HG03565 (cell line): ENCODE measurements around the gene TNFRSF17.
"Not testable (repeated sequence)": the region's sequence is repeated elsewhere in the genome, so short reads cannot be mapped to it uniquely, and the experiment has no call there.

Experiments
- ATAC-seq: cut with Tn5 transposase; IDR thresholded peaks from one replicate; pipeline ENCODE4 v1.9.1; 2021; ENCODE audit warnings: mild to moderate bottlenecking, moderate library complexity; ENCODE audit not compliant: unreplicated experiment

TNFRSF17 gene

DNA sequence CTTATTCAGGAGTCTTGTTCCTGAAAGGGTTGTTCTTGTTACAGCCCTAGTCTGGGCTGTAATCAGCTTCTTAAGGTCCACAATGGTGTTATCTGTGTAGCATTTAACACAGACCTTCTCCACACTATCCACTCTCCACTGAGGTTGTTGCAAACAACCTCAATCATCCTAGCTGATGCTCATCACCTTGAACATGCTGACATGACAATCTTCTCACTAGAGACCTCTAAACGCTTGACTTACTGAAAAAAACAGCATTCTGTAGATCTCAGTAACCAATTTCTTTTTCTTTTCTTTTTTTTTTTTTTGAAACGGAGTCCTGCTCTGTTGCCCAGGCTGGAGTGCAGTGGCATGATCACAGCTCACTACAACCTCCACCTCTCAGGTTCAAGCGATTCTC is 3.6 kb downstream of the TNFRSF17 start:
- ATAC-seq: no peak

DNA sequence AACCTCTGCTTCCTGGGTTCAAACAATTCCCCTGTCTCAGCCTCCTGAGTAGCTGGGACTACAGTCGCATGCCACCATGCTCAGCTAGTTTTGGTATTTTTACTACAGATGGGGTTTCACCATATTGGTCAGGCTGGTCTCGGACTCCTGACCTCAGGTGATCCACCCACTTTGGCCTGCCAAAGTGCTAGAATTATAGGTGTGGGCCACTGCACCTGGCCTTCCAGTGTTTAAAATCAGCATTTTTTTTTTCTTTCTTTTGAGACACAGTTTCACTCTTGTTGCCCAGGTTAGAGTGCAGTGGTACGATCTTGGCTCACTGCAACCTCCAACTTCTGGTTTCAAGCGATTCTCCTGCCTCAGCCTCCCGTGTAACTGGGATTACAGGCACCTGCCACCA is 5.3 kb downstream of the TNFRSF17 start:
- ATAC-seq: not testable (repeated sequence)

- no peak for ATAC-seq
Measured at GRCh38 chr16:11972128-11972527, 7.1 kb downstream of the TNFRSF17 start.

DNA sequence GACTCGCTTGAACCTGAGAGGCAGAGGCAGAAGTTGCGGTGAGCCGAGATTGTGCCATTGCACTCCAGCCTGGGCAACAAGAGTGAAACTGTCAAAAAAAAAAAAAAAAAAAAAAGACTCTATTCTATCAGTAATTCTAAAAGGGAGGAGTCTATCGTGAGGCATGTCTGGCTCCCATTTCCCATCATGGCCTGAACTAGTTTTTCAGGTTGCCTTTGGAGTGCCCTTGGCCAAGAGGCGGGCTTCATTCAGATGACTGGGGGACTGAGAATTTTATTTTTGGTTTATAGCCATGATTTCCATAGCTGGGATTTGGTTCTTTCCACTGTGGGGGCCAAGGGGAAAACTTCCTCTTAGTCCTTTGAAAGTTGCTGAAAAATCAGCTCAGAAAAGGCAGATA is 8.1 kb downstream of the TNFRSF17 start:
- no peak for ATAC-seq

DNA sequence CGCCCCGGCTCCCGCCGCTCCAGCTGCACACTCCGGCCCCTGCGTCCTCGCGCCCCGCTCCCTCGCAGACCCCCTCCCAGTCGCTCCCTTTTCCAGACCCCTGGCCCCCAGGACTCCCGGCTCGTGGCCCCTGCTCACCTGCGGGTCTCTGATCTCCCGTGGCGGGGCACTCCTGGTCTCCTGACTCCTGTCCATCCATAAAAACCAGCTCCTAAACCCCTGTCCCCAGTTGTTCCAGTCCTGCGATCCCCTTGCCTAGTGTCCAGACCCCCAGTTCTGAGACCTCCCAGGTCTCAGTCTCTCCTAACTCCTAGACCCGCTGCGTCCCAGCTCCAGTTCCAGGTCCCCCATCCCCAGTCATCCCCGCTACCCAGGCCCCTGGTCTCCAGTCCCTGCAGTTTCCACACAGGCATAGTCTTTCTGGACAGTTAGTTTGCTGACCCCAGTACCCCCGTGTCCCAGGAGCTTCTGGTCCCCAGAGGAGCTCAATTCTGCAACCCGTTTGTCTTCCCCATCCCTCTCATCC is 11.9 kb downstream of the TNFRSF17 start:
- peak; percentile 5 for ATAC-seq

DNA sequence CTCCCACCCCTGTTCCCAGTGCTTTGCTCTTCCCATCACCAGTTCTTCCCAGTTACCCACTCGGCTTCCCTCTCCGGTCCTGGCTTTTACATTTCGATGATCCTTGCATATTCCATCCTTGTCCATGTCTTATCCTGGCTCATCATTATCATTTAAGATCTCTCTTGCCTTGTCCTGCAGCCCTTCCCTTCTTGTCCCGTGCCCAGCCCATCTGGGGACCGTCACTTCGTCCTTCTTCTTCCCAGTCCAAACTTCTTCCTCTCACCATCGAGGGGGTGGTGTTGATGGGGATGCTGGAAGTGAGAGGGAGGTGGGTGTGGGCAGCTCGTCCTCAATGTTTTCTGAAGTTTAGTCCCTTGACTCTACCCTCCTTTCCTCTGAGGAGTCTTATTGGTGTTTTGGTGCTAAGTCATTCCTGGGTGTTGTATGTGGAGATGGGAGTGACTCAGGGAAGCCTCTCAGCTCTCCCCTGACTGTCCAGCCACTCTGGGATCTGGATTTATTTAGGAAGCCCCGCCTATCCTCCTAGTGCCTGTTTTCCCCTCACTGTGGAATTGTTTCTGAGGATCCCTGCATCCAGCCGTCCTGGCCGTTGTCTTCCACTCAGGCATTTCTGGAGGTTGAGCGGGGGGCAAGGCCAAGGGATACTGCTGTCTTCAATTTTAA is 12.5 kb downstream of the TNFRSF17 start:
- ATAC-seq: no peak

DNA sequence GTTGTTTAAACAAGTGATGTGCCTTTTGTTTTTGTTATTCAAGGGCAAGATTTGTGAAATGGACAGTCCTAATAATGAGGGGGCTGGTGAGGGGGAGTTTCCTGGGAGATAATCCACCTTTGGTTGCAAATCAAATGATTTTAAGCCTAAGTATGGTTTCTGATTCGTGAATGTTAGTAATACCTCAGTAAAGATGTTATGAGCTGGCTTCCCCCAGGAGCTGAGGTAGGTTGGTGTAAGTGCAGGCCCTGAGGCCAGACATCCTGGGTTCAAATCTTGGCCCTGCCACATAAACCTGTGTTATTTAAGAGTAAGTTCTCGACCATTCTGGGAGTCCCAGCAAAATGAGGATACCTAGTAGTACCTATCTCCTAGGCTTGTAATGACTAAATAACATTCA is 13.1 kb downstream of the TNFRSF17 start:
- no peak for ATAC-seq

DNA sequence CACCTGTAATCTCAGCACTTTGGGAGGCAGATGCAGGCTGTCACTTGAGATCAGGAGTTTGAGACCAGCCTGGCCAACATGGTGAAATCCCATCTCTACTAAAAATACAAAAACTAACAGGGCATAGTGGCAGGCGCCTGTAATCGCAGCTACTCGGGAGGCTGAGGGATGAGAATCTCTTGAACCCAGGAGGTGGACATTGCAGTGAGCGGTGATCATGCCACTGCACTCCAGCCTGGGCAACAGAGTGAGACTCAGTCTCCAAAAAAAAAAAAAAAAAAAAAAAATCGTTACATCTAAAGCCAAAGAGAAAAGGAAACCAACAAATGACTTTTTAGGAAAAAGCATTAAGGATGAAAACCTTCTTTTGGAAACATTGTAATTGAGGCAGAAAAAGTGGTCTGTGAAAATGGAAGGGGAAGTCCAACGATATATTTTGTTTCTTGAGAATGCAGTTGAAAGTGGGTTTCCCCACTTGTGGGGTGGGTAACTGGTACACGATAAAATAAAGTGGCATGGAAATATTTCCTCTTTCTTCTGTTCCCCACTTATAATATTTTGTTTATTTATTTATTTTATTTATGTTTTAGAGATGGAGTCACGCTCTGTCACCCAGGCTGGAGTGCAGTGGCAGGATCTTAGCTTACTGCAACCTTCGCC is 14.1 kb downstream of the TNFRSF17 start:
- no peak for ATAC-seq

- peak; percentile 31 for ATAC-seq
Measured at GRCh38 chr16:11980136-11980844, 15.3 kb downstream of the TNFRSF17 start.

GRCh38 chr16:11985250-11985649 is 20.2 kb downstream of the TNFRSF17 start:
- no peak for ATAC-seq

DNA sequence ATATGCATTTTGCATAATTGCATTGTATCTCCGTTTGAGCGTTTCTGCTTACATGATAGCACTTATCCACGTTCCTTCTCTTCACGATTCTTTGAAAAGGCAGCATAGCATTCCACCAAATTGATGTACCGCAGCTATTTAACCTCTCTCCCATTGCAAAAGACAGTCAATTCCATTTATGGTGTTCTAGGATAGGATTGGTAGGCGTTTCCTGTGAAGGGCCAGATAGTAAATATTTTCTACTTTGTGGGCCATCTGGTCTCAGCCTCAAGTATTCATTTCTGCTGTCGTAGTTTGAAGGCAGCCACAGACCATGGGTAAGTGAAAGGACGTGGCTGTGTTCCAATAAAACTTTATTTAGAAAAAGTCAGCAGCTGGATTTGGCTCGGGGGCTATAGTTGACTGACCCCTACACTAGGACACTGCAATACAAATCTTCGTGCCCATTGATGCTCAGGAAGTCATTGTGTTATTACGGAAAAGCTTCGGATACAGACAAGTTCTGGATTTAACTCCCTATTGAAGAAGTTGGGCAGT is 21.6 kb downstream of the TNFRSF17 start:
- no peak for ATAC-seq

GRCh38 chr16:11988258-11988978 is 23.4 kb downstream of the TNFRSF17 start:
- ATAC-seq: no peak

DNA sequence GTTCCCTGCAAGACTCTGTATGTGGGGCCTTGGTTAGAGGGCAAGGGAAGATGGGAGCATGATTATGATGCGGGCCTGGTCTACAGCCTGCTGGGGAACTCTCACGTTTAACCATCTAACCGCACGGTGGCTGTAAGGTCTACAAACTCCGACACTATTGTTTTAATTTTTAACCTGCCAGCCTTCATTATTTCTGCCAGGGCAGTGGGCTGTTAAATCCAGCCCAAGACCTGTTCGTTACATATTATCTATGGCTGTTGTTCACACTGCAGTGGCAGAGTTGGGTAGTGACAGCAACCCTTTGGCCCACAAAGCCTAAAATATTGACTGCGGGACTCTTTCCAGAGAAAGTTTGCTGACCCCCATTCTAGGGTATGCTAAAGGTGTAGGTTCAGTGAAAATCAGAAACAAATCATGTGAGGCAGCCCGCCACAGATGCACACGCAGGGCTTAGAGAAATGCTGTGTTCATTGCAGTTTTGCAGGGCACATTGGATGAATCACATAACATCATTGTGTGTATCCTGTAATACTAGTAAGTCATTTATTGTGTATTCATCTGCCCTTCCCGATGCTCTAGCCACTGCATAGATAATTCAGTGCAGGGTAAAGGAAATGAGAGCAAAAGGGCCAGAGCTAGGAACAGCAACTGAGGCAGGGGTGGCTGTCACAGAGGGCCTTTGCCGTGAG is 25.8 kb downstream of the TNFRSF17 start:
- no peak for ATAC-seq

GRCh38 chr16:11992008-11992584 is 27.1 kb downstream of the TNFRSF17 start:
- no peak for ATAC-seq

DNA sequence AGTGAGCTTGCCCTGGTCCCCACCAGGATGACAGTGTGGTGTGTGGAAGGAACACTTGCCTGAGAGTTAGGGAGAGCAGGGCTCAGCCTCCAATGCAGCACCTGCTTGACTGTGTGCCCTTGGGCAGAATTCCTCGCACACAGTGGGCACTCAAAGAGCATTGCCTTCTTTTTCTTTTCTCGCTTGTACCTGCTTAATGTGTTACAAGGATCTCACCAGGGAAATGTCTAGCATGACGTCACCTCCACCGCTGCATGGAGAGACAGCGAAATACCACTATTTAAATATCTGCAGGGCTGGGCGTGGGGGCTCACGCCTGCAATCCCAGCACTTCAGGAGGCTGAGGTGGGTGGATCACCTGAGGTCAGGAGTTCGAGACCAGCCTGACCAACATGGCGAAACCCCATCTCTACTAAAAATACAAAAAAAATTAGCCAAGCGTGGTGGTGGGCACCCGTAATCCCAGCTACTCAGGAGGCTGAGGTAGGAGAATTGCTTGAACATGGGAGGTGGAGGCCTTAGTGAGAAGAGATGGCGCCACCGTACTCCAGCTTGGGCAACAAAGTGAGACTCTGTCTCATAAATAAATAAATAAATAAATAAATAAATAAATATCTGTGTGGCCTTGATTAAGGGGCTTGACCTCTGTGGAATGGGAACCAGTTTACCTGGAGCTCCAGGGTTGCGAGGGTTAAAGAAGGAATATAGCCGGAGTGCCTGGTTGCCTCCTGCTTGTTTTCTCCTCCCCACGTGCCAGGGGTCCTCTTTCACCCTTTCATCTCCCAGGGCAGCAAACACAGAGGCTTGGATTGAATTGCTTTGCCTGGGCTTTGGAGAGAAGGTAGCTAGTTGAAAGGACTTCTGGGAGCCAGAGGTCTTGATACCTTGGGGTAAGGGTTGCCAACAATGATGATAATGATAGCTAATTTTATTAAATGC is 27.8 kb downstream of the TNFRSF17 start:
- no peak for ATAC-seq

- no peak for ATAC-seq
Measured at GRCh38 chr16:11994143-11995119, 29.4 kb downstream of the TNFRSF17 start.

DNA sequence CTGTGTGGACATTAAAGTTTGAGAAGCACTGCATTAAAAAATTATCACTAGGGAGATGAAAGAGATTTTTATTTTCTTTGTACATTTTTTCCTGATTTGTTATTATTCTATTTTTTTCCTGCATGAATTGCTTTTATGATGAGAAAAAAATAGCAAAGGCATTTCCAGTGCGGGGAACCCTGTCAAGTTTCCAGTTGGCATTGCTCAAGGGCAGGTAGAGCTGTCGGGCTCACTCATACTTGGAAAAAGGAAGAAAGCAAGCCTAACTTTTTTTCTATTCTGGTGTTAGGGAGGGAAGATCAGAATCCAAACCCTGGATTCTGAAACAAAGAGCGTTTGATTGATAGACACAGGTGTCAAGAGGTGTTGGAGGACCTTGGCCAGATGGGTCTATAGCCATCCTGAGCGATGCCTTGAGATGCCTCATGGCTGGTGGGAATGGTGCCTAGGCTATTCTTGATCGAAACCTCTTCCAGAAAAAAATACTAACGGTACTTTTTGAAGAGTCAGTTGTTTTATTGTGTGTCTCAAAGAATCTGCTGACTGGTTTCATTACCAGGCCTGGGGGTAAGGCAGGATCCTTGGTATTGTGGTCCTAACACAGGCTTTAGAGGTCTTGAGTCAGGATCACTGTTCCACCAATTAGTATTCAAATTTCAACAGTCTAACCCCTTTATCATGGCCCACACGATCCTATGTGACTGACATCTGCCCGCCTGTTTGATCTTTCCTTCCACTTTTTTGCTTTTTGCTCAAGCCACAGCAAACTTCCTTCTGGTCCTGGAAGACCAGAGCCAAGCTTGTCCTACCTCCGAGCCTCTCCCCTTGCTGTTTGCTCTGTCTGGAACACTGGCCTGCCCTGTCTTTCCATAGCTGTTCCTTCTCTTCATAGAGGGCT is 31.7 kb downstream of the TNFRSF17 start:
- no peak for ATAC-seq
